Measurements from ENCODE around the gene PPP1R3C.
A peak's percentile ranks its signal among the peaks of the same experiment; 100 is the strongest.

Gene PPP1R3C

GRCh38 chr10:91627344-91628102 lies 5.3 kb downstream of the PPP1R3C start:
- peak; percentile 26; the same call in 2 of the 3 replicates for ATAC-seq (ENCODE audit: low read depth)
- Histone ChIP-seq H3K4me1 (ENCODE audit: insufficient read depth, poor library complexity, severe bottlenecking) (peaks cover 6% of the 10 kb centered on the region), H3K27me3 (ENCODE audit: insufficient read depth, poor library complexity, severe bottlenecking) (no peaks in the 10 kb centered on the region), H3K27ac (ENCODE audit: poor library complexity, severe bottlenecking) (peak overlapping the region; percentile 16), H3K36me3 (ENCODE audit: low read depth) (peaks cover 41% of the 10 kb centered on the region), H3K4me3 (ENCODE audit: severe bottlenecking) (no peak overlapping the region), H3K9me3 (ENCODE audit: severe bottlenecking) (no peaks in the 10 kb centered on the region)
- TF ChIP-seq, protein P1, sequence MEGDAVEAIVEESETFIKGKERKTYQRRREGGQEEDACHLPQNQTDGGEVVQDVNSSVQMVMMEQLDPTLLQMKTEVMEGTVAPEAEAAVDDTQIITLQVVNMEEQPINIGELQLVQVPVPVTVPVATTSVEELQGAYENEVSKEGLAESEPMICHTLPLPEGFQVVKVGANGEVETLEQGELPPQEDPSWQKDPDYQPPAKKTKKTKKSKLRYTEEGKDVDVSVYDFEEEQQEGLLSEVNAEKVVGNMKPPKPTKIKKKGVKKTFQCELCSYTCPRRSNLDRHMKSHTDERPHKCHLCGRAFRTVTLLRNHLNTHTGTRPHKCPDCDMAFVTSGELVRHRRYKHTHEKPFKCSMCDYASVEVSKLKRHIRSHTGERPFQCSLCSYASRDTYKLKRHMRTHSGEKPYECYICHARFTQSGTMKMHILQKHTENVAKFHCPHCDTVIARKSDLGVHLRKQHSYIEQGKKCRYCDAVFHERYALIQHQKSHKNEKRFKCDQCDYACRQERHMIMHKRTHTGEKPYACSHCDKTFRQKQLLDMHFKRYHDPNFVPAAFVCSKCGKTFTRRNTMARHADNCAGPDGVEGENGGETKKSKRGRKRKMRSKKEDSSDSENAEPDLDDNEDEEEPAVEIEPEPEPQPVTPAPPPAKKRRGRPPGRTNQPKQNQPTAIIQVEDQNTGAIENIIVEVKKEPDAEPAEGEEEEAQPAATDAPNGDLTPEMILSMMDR (IDR thresholded peaks at IDR 0.05; ENCODE audit: poor library complexity, severe bottlenecking), result peak; percentile 6
- DNase-seq (ENCODE audit: low spot score), result no peak

GRCh38 chr10:91626936-91627335 lies 5.9 kb downstream of the PPP1R3C start:
- Histone ChIP-seq H3K4me3 (ENCODE audit: severe bottlenecking) (no peak overlapping the region), H3K4me1 (ENCODE audit: insufficient read depth, poor library complexity, severe bottlenecking) (peaks cover 6% of the 10 kb centered on the region), H3K9me3 (ENCODE audit: severe bottlenecking) (no peaks in the 10 kb centered on the region), H3K27ac (ENCODE audit: poor library complexity, severe bottlenecking) (no peak overlapping the region), H3K36me3 (ENCODE audit: low read depth) (peaks cover 40% of the 10 kb centered on the region), H3K27me3 (ENCODE audit: insufficient read depth, poor library complexity, severe bottlenecking) (no peaks in the 10 kb centered on the region)
- peak; percentile 10; the same call in 1 of the 3 replicates for ATAC-seq (ENCODE audit: low read depth)
- TF ChIP-seq, protein P1 (IDR thresholded peaks at IDR 0.05; ENCODE audit: poor library complexity, severe bottlenecking), result no peak
- no peak for DNase-seq (ENCODE audit: low spot score)

- H3K4me3 ChIP-seq (ENCODE audit: severe bottlenecking), result no peak overlapping the region
- no peaks in the 10 kb centered on the region for H3K9me3 ChIP-seq (ENCODE audit: severe bottlenecking)
- H3K27me3 ChIP-seq (ENCODE audit: insufficient read depth, poor library complexity, severe bottlenecking), result no peaks in the 10 kb centered on the region
- H3K36me3 ChIP-seq (ENCODE audit: low read depth), result peaks cover 16% of the 10 kb centered on the region
- H3K27ac ChIP-seq (ENCODE audit: poor library complexity, severe bottlenecking), result no peak overlapping the region
- ATAC-seq (ENCODE audit: low read depth) (no peak), DNase-seq (ENCODE audit: low spot score) (no peak)
- peaks cover under 1% of the 10 kb centered on the region for H3K4me1 ChIP-seq (ENCODE audit: insufficient read depth, poor library complexity, severe bottlenecking)
- TF ChIP-seq, protein P1 (IDR thresholded peaks at IDR 0.05; ENCODE audit: poor library complexity, severe bottlenecking), result no peak
These were observed 8.2 kb downstream of the PPP1R3C start for GRCh38 chr10:91624633-91625032.

- TF ChIP-seq, protein P1 (IDR thresholded peaks at IDR 0.05; ENCODE audit: poor library complexity, severe bottlenecking), result no peak
These were observed 10.3 kb downstream of the PPP1R3C start for GRCh38 chr10:91622601-91623000.

More at GRCh38 chr10:91622601-91623000, 10.3 kb downstream of the PPP1R3C start:
- Histone ChIP-seq H3K27ac (ENCODE audit: poor library complexity, severe bottlenecking) (no peak overlapping the region), H3K36me3 (ENCODE audit: low read depth) (no peaks in the 10 kb centered on the region; the same call in 1 of the 2 replicates), H3K27me3 (ENCODE audit: insufficient read depth, poor library complexity, severe bottlenecking) (no peaks in the 10 kb centered on the region), H3K9me3 (ENCODE audit: severe bottlenecking) (no peaks in the 10 kb centered on the region), H3K4me1 (ENCODE audit: insufficient read depth, poor library complexity, severe bottlenecking) (peaks cover 9% of the 10 kb centered on the region), H3K4me3 (ENCODE audit: severe bottlenecking) (no peak overlapping the region)
- ATAC-seq (ENCODE audit: low read depth) (no peak), DNase-seq (ENCODE audit: low spot score) (no peak)

Measured in RWPE2 (cell line).